GM21528 (cell line): ENCODE data around the gene HOXA3.

Experiments used
- ATAC-seq: cut with Tn5 transposase; IDR thresholded peaks from one replicate; pipeline ENCODE4 v1.9.1; 2021; ENCODE audit warnings: mild to moderate bottlenecking, moderate library complexity; ENCODE audit not compliant: unreplicated experiment, low FRiP score

The HOXA3 gene

GRCh38 chr7:27095050-27095896 lies 57.1 kb downstream of the HOXA3 start:
- peak; percentile 7 for ATAC-seq

- no peak for ATAC-seq
Observed at GRCh38 chr7:27094304-27095049, 57.9 kb downstream of the HOXA3 start.

- no peak for ATAC-seq
Observed at GRCh38 chr7:27093184-27093895, 59.0 kb downstream of the HOXA3 start.

GRCh38 chr7:27092819-27093110 lies 59.6 kb downstream of the HOXA3 start:
- ATAC-seq, result no peak

GRCh38 chr7:27091941-27092818 lies 60.2 kb downstream of the HOXA3 start:
- no peak for ATAC-seq

GRCh38 chr7:27091105-27091504 lies 61.3 kb downstream of the HOXA3 start:
- no peak for ATAC-seq

GRCh38 chr7:27088002-27088922 lies 64.1 kb downstream of the HOXA3 start:
- no peak for ATAC-seq

GRCh38 chr7:27083646-27084045 lies 68.7 kb downstream of the HOXA3 start:
- ATAC-seq, result no peak

GRCh38 chr7:27082171-27082570 lies 70.2 kb downstream of the HOXA3 start:
- no peak for ATAC-seq

- ATAC-seq, result no peak
Observed at GRCh38 chr7:27080844-27081436, 71.4 kb downstream of the HOXA3 start.

GRCh38 chr7:27079234-27079975 lies 73.0 kb downstream of the HOXA3 start:
- ATAC-seq, result no peak

- ATAC-seq, result no peak
Observed at GRCh38 chr7:27078616-27079233, 73.7 kb downstream of the HOXA3 start.

- no peak for ATAC-seq
Observed at GRCh38 chr7:27073076-27073475, 79.3 kb downstream of the HOXA3 start.

- ATAC-seq, result no peak
Observed at GRCh38 chr7:27071622-27072390, 80.6 kb downstream of the HOXA3 start.

GRCh38 chr7:27068259-27068658 lies 84.1 kb downstream of the HOXA3 start:
- ATAC-seq, result no peak

GRCh38 chr7:27066148-27066547 lies 86.2 kb downstream of the HOXA3 start:
- ATAC-seq, result no peak

GRCh38 chr7:27065709-27066108 lies 86.7 kb downstream of the HOXA3 start:
- ATAC-seq, result no peak
